Liver (tissue), 9 donors: ENCODE results near the gene KCNJ15. TPM values are rescaled to one million over a fixed set of nuclear protein-coding genes. Genes with fewer than 3 reads are reported as not detected.
A peak's percentile ranks its signal among the peaks of the same experiment; 100 is the strongest.

Source experiments
- DNase-seq: peaks from one replicate; pipeline ENCODE4 v3.0.0-alpha.2; 2017; ENCODE audit warnings: low spot score
- H3K27ac ChIP-seq, 2 donors: one replicate each; pipeline ENCODE4 v1.7.0; 2013; ENCODE audit warnings: inconsistent platforms in 2 of 2, low read length in 2 of 2, control low read depth in 1 of 2, low read depth in 1 of 2, mild to moderate bottlenecking in 1 of 2
- H3K27me3 ChIP-seq, 4 donors: one replicate each; pipeline versions ENCODE4 v1.6.1 to v1.7.0; 2013; ENCODE audit warnings: low read length in 3 of 4, inconsistent platforms in 1 of 4, mild to moderate bottlenecking in 1 of 4, moderate library complexity in 1 of 4; ENCODE audit not compliant: control insufficient read depth in 4 of 4, insufficient read depth in 4 of 4
- H3K36me3 ChIP-seq, 4 donors: one replicate each; pipeline versions ENCODE4 v1.6.1 to v1.7.0; 2013; ENCODE audit warnings: low read length in 3 of 4, mild to moderate bottlenecking in 3 of 4, low read depth in 1 of 4, moderate library complexity in 1 of 4; ENCODE audit not compliant: control insufficient read depth in 4 of 4, insufficient read depth in 3 of 4
- H3K4me1 ChIP-seq, 4 donors: one replicate each; pipeline versions ENCODE4 v1.6.1 to v1.7.0; 2013; ENCODE audit warnings: low read length in 3 of 4, mild to moderate bottlenecking in 3 of 4, moderate library complexity in 1 of 4; ENCODE audit not compliant: control insufficient read depth in 4 of 4, insufficient read depth in 4 of 4
- H3K4me3 ChIP-seq, 3 donors: one replicate each; pipeline versions ENCODE4 v1.6.1 to v1.7.0; 2013; ENCODE audit warnings: low read length in 3 of 3, control low read depth in 1 of 3, low read depth in 1 of 3, mild to moderate bottlenecking in 1 of 3
- H3K9ac ChIP-seq, 2 donors: one replicate each; pipeline ENCODE4 v1.7.0; 2013; ENCODE audit warnings: low read length in 2 of 2, mild to moderate bottlenecking in 2 of 2, moderate library complexity in 2 of 2, control low read depth in 1 of 2, low read depth in 1 of 2
- H3K9me3 ChIP-seq, 4 donors: one replicate each; pipeline versions ENCODE4 v1.6.1 to v1.7.0; 2013; ENCODE audit warnings: low read length in 3 of 4; ENCODE audit not compliant: control insufficient read depth in 4 of 4
- EGR1 ChIP-seq, 2 donors: IDR thresholded peaks; 2 replicates each; pipeline ENCODE4 v1.6.1; 2016 to 2018; ENCODE audit warnings: antibody characterized with exemption in 2 of 2, low read depth in 2 of 2
- FOXA1 ChIP-seq: IDR thresholded peaks from 2 replicates; pipeline ENCODE4 v1.6.1; 2016; ENCODE audit warnings: antibody characterized with exemption
- FOXA2 ChIP-seq: IDR thresholded peaks from 2 replicates; pipeline ENCODE4 v1.6.1; 2016; ENCODE audit warnings: antibody characterized with exemption
- GABPA ChIP-seq, 2 donors: IDR thresholded peaks in 1 of 2; conservative IDR thresholded peaks in 1 of 2; 2 replicates each; pipeline ENCODE4 v1.6.1; 2016; ENCODE audit warnings: antibody characterized with exemption in 2 of 2, mild to moderate bottlenecking in 1 of 2, moderate library complexity in 1 of 2
- HNF4A ChIP-seq, 2 donors: conservative IDR thresholded peaks; 2 replicates each; pipeline ENCODE4 v1.6.1; 2016; ENCODE audit warnings: antibody characterized with exemption in 2 of 2, mild to moderate bottlenecking in 2 of 2
- HNF4G ChIP-seq: IDR thresholded peaks from 2 replicates; pipeline ENCODE4 v1.6.1; 2016; ENCODE audit warnings: antibody characterized with exemption
- JUND ChIP-seq, 2 donors: IDR thresholded peaks; 2 replicates each; pipeline ENCODE4 v1.6.1; 2016; ENCODE audit warnings: antibody characterized with exemption in 2 of 2
- MAX ChIP-seq: IDR thresholded peaks from 2 replicates; pipeline ENCODE4 v1.6.1; 2016; ENCODE audit warnings: antibody characterized with exemption
- NR2F2 ChIP-seq: IDR thresholded peaks from 2 replicates; pipeline ENCODE4 v1.6.1; 2016; ENCODE audit warnings: antibody characterized with exemption
- REST ChIP-seq: IDR thresholded peaks from 2 replicates; pipeline ENCODE4 v1.6.1; 2016; ENCODE audit warnings: antibody characterized with exemption, mild to moderate bottlenecking
- RXRA ChIP-seq, 2 donors: IDR thresholded peaks; 2 replicates each; pipeline ENCODE4 v1.6.1; 2017 to 2018; ENCODE audit warnings: antibody characterized with exemption in 2 of 2, mild to moderate bottlenecking in 1 of 2
- YY1 ChIP-seq: IDR thresholded peaks from 2 replicates; pipeline ENCODE4 v1.6.1; 2016; ENCODE audit warnings: antibody characterized with exemption, mild to moderate bottlenecking
- ZBTB33 ChIP-seq: IDR thresholded peaks from 2 replicates; pipeline ENCODE4 v1.6.1; 2016; ENCODE audit warnings: antibody characterized with exemption
- WGBS: extraction: QIAGEN DNeasy Blood & Tissue Kit; methylation state at CpG from one replicate; pipeline ENCODE4 v1.1.7; 2013; 5-methylcytosine and 5-hydroxymethylcytosine counted together
- polyA plus RNA-seq, 2 donors: library from polyadenylated mRNA; stranded (reverse) in 1 of 2; unstranded in 1 of 2; fragments of 200-250 nt in 1 of 2; fragments of >200 nt in 1 of 2; fragmentation: Nextera tagmentation in 1 of 2; extraction: Ambion mirVana in 1 of 2; gene quantifications; one replicate each; pipeline versions ENCODE4 v1.2.1 to v1.2.3, GENCODE V29; 2013 to 2015
- total RNA-seq, 2 donors: library from RNA; depleted of rRNA; stranded (reverse); fragments of >200 nt; gene quantifications; one replicate each; pipeline ENCODE4 v1.2.3, GENCODE V29; 2014
- TF ChIP-seq, protein P1 (sequence below): IDR thresholded peaks from 2 replicates; pipeline ENCODE4 v1.6.1; 2016; ENCODE audit warnings: antibody characterized with exemption
- donor health status: healthy.
- donor health status: healthy.
- donor health status: healthy.
- donor health status: healthy.
- donor health status: healthy.

KCNJ15 gene
- total and polyA plus RNA-seq, 4 donors = 0.61 to 4.8 (median 2.2) TPM

DNA sequence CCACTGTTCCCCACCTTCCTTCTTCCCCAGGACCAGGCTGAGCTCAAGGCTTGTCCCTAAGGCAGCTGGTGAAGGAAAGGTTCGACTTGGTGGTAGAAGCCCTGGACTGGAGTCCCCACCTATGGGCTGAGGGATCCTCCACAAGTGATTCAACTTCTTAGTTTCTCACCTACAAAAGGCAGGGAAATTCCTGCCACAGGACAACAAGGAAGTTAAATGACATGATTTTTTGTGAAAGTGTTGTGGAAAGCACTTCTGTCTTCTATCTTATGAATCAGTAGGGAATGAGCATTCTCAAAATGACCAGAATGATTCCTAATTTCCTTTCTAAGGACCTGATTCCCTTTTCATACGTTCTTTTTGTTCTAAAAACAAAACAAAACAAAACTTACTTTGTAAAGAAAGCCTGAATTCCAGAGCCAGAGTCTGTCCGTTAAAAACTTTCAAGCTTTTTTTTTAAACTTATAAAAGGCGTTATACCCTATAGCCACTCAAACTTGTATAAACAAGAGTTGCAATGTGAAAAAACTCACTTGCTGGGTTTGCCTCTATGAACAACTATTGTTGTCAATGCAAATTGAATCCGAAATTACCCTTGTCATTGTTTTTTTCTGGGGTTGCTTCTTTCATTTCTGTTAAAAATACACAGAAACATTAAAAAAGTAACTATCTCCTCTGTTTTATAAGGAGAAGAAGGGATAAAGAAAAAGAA, 12.2 kb downstream of the KCNJ15 start:
- no peaks in the 10 kb centered on the region for H3K27me3 ChIP-seq
- DNase-seq = no peak
- H3K27ac ChIP-seq = no peak overlapping the region
- H3K36me3 ChIP-seq = no peaks in the 10 kb centered on the region
- TF ChIP-seq RXRA (IDR thresholded peaks at IDR 0.05) (peak in 1 of 2 donors; percentile 2), FOXA2 (no peak), MAX (peak; percentile 2), NR2F2 (no peak)
- H3K9ac ChIP-seq = no peak overlapping the region
- whole genome bisulfite sequencing = 81% methylated on average over 5 of the region's 5 CpGs
- no peak overlapping the region for H3K4me3 ChIP-seq
- H3K9me3 ChIP-seq = no peaks in the 10 kb centered on the region
- peaks cover 0 to 9% (median 6%) of the 10 kb centered on the region in 4 donors for H3K4me1 ChIP-seq

DNA sequence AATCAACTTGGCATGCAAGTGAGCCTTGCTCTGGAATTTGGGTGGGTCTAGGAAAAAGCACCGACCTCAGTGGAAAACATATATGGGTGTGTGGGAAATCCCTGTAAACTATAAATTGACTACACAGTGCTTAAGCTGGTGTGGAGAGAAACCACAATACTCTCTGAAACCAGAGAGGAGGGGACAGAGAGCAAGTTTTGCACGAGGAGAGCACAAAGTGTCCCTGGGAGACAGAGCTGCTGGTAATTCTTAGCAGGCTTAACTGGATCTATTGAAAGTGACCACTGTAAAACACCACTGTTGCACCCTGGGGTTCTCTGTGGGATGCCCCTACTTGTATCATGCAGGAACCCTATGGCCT, 12.8 kb downstream of the KCNJ15 start:
- no peak for TF ChIP-seq NR2F2
- TF ChIP-seq MAX = no peak
- TF ChIP-seq YY1 = no peak
- no peak for TF ChIP-seq JUND (IDR thresholded peaks at IDR 0.05)
- TF ChIP-seq EGR1 (IDR thresholded peaks at IDR 0.05; ENCODE audit: low read depth in 2 of 2) = no peak
- TF ChIP-seq, protein P1, sequence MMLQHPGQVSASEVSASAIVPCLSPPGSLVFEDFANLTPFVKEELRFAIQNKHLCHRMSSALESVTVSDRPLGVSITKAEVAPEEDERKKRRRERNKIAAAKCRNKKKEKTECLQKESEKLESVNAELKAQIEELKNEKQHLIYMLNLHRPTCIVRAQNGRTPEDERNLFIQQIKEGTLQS = no peak
- TF ChIP-seq HNF4A (conservative IDR thresholded peaks at IDR 0.05) = no peak
- no peak for TF ChIP-seq GABPA (IDR thresholded peaks at IDR 0.05 in 1 of 2, conservative IDR thresholded peaks at IDR 0.05 in 1 of 2)
- TF ChIP-seq FOXA1 = no peak
- no peak for TF ChIP-seq ZBTB33
- no peak for TF ChIP-seq REST
- TF ChIP-seq HNF4G = no peak
- no peak for TF ChIP-seq RXRA (IDR thresholded peaks at IDR 0.05)
- no peak for DNase-seq
- peaks cover 0 to 9% (median 6%) of the 10 kb centered on the region in 4 donors for H3K4me1 ChIP-seq
- 74% methylated on average over 2 of the region's 2 CpGs for WGBS
- H3K27me3 ChIP-seq = no peaks in the 10 kb centered on the region
- H3K27ac ChIP-seq = no peak overlapping the region
- H3K4me3 ChIP-seq = no peak overlapping the region
- H3K9ac ChIP-seq = no peak overlapping the region
- H3K9me3 ChIP-seq = no peaks in the 10 kb centered on the region
- H3K36me3 ChIP-seq = no peaks in the 10 kb centered on the region
